ENCODE results near the gene TNFAIP8.

The TNFAIP8 gene

DNA sequence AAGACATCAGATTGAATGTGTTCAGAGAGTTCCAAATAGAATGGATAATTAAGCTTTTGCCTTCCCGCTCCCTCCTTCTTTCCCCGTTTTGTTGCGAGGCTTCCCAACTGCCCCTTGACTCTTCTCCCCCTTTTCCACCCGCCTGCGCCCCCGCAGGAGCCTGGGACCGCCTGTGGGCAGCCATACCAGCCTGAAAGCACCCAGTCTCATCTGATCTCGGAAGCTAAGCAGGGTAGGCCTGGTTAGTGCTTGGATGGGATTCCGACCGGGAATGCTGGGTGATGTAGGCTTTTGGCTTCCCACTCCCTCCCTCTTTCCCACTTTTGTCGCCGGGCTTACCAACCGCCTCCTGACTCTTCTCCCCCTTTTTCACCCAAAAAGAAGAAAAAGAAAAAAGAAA lies 89.7 kb downstream of the TNFAIP8 start:
- TF ChIP-seq, protein P1, sequence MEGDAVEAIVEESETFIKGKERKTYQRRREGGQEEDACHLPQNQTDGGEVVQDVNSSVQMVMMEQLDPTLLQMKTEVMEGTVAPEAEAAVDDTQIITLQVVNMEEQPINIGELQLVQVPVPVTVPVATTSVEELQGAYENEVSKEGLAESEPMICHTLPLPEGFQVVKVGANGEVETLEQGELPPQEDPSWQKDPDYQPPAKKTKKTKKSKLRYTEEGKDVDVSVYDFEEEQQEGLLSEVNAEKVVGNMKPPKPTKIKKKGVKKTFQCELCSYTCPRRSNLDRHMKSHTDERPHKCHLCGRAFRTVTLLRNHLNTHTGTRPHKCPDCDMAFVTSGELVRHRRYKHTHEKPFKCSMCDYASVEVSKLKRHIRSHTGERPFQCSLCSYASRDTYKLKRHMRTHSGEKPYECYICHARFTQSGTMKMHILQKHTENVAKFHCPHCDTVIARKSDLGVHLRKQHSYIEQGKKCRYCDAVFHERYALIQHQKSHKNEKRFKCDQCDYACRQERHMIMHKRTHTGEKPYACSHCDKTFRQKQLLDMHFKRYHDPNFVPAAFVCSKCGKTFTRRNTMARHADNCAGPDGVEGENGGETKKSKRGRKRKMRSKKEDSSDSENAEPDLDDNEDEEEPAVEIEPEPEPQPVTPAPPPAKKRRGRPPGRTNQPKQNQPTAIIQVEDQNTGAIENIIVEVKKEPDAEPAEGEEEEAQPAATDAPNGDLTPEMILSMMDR (IDR thresholded peaks at IDR 0.05; ENCODE audit: insufficient read depth, missing control alignments) = no peak
- no peak for FAIRE-seq
- DNase-seq (ENCODE audit: insufficient read length, low spot score) = no peak
